ENCODE data around the gene VEPH1. TPM values are rescaled to one million over a fixed set of nuclear protein-coding genes. Genes with fewer than 3 reads are reported as not detected.

Gene VEPH1
- total and polyA plus RNA-seq, 2 experiments from 2014 or later: 36.8 to 44.0 TPM

GRCh38 chr3:157487339-157487738 lies 15.9 kb downstream of the VEPH1 start:
- Histone ChIP-seq H3K27ac (0 out of 2 replicates have a peak overlapping the region, but pooled peaks have one; percentile 5), H3K4me2 (ENCODE audit: unreplicated experiment) (peak overlapping the region; percentile 66), H3K9me3 (ENCODE audit: low read depth) (no peaks in the 10 kb centered on the region), H3K27me3 (replicated peaks; ENCODE audit: insufficient read depth) (no peaks in the 10 kb centered on the region), H3K9ac (peak overlapping the region; percentile 7), H3K4me3 (peak overlapping the region; percentile 33), H3K36me3 (ENCODE audit: low read depth) (no peaks in the 10 kb centered on the region), H2AFZ (no peak overlapping the region), H3K4me1 (ENCODE audit: insufficient read depth) (peaks cover 22% of the 10 kb centered on the region), H3K9me2 (ENCODE audit: insufficient read depth) (no peaks in the 10 kb centered on the region), H3F3A (ENCODE audit: insufficient read depth) (peaks cover 8% of the 10 kb centered on the region; the same call in 1 of the 2 replicates), H3K79me2 (ENCODE audit: insufficient read depth) (peaks cover 15% of the 10 kb centered on the region), H4K20me1 (ENCODE audit: insufficient read depth) (no peaks in the 10 kb centered on the region)
- WGBS, 2 experiments (ENCODE audit: low coverage in 1 of 2, low lambda C conversion rate in 2 of 2, missing lambda C conversion rate in 2 of 2): 38 to 44% methylated on average over 1 of the region's 1 CpG
- peak; percentile 58 for DNase-seq
- in situ Hi-C loops (cut with MboI): no loop called here
- TF ChIP-seq EZH2 (IDR thresholded peaks at IDR 0.05; ENCODE audit: insufficient read depth, poor library complexity, severe bottlenecking) (no peak), EZH2phosphoT487 (IDR thresholded peaks at IDR 0.05; ENCODE audit: insufficient read depth, low read depth) (no peak)

DNA sequence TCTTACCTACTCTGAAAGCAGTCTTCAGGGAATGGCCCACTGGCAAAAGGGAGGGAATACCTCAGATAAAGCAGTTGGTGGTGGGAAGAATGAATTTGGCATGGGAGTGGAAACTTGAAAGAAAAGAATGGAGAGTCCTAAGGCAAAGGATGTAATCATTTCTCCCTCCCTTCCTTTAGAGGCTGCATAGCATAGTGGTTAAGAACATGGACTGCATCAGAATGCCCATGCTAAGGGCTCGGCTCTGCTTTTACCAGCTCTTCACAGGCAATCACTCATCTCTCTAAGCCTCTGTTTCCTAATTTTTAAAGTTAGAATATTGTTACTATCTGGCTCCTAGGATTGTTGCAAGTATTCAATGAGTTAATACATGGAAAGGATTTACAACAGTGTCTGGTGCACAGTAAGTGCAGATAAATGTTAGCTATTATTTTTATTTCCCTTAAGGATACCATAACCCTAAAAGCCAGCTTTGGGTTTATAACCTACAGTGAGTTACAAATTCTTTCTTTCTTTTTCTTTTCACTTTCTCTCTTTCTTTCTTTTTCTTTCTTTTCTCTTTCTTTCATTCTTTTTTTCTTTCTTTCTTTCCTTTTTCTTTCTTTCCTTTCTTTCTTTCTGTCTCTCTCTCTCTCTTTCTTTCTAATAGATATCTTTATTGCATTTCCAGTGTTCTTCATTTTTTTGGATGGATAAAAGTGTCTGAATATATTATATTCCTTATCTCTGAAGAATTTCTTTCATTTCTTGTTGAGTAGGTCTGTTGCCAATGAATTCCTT lies 23.6 kb downstream of the VEPH1 start:
- in situ Hi-C loops (cut with MboI): no loop called here
- Histone ChIP-seq H3K9me2 (ENCODE audit: insufficient read depth) (no peaks in the 10 kb centered on the region), H3K27ac (no peak overlapping the region), H3F3A (ENCODE audit: insufficient read depth) (no peaks in the 10 kb centered on the region), H3K4me2 (ENCODE audit: unreplicated experiment) (no peak overlapping the region), H3K36me3 (ENCODE audit: low read depth) (peaks cover 6% of the 10 kb centered on the region; the same call in 1 of the 2 replicates), H3K79me2 (ENCODE audit: insufficient read depth) (0 out of 2 replicates have a peak, but pooled peaks cover 6% of the 10 kb centered on the region), H4K20me1 (ENCODE audit: insufficient read depth) (no peaks in the 10 kb centered on the region), H3K4me1 (ENCODE audit: insufficient read depth) (no peaks in the 10 kb centered on the region), H3K9me3 (ENCODE audit: low read depth) (no peaks in the 10 kb centered on the region), H2AFZ (no peak overlapping the region), H3K4me3 (no peak overlapping the region), H3K9ac (no peak overlapping the region), H3K27me3 (replicated peaks; ENCODE audit: insufficient read depth) (no peaks in the 10 kb centered on the region)
- no peak for TF ChIP-seq EZH2phosphoT487 (IDR thresholded peaks at IDR 0.05; ENCODE audit: insufficient read depth, low read depth)
- TF ChIP-seq EZH2 (IDR thresholded peaks at IDR 0.05; ENCODE audit: insufficient read depth, poor library complexity, severe bottlenecking): no peak
- no peak for DNase-seq
- WGBS, 2 experiments (ENCODE audit: low coverage in 1 of 2, low lambda C conversion rate in 2 of 2, missing lambda C conversion rate in 2 of 2): 58 to 85% methylated on average over 1 of the region's 1 CpG

DNA sequence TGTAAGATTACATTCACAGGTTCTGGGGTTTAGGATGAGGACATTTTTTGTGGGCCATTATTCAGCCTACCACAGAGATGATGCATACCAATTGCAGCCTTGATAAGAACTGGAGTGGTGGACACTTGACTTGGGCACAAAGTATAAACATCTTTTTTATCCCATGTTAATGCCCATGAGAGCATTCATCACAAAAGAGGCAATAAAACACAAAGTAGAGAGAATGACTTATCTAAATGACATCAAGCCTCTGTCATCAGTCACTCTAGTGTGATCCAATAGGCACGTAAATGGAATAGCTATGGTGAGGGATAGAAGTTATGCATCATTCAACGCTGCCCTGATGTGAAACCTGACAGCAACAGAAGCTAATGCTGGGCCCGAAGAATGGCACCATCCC lies 25.8 kb downstream of the VEPH1 start:
- H3K27ac ChIP-seq: no peak overlapping the region
- no peak overlapping the region for H3K4me3 ChIP-seq
- WGBS, 2 experiments (ENCODE audit: low coverage in 1 of 2, low lambda C conversion rate in 2 of 2, missing lambda C conversion rate in 2 of 2): 77 to 81% methylated on average over 3 of the region's 3 CpGs
- H4K20me1 ChIP-seq (ENCODE audit: insufficient read depth): no peaks in the 10 kb centered on the region
- in situ Hi-C loops (cut with MboI): no loop called here
- TF ChIP-seq EZH2 (IDR thresholded peaks at IDR 0.05; ENCODE audit: insufficient read depth, poor library complexity, severe bottlenecking): no peak
- TF ChIP-seq EZH2phosphoT487 (IDR thresholded peaks at IDR 0.05; ENCODE audit: insufficient read depth, low read depth): no peak
- H3K27me3 ChIP-seq (replicated peaks; ENCODE audit: insufficient read depth): no peaks in the 10 kb centered on the region
- H3K4me2 ChIP-seq (ENCODE audit: unreplicated experiment): no peak overlapping the region
- H3F3A ChIP-seq (ENCODE audit: insufficient read depth): no peaks in the 10 kb centered on the region
- 0 out of 2 replicates have a peak, but pooled peaks cover 6% of the 10 kb centered on the region for H3K79me2 ChIP-seq (ENCODE audit: insufficient read depth)
- no peak for DNase-seq
- no peaks in the 10 kb centered on the region; the same call in 1 of the 2 replicates for H3K9me2 ChIP-seq (ENCODE audit: insufficient read depth)
- H3K4me1 ChIP-seq (ENCODE audit: insufficient read depth): no peaks in the 10 kb centered on the region
- H3K9ac ChIP-seq: no peak overlapping the region
- no peak overlapping the region for H2AFZ ChIP-seq
- peaks cover 6% of the 10 kb centered on the region; the same call in 1 of the 2 replicates for H3K36me3 ChIP-seq (ENCODE audit: low read depth)
- no peaks in the 10 kb centered on the region for H3K9me3 ChIP-seq (ENCODE audit: low read depth)

DNA sequence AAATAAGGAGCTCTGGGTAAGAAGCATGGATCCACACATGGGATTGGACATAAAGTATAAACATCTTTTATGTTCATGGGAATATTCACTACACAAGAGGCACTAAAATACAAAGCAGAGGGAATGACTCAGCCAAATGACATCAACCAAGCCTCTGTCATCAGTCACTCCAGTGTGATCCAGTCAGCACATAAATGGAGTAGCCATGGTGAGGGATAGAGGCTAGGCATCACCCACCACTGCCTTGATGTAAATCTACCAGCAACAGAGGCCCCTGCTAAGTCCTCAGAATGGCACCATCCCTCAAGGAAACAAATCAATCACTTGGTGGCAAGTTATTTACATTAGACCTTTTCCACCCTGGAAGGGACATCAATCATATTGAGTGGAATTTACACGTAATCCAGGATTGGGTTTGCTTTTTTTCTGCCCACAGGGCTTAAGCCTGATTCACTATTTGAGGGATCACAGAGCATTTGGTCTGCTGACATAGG lies 27.2 kb downstream of the VEPH1 start:
- 63 to 65% methylated on average over 1 of the region's 1 CpG for WGBS, 2 experiments (ENCODE audit: low coverage in 1 of 2, low lambda C conversion rate in 2 of 2, missing lambda C conversion rate in 2 of 2)
- no peaks in the 10 kb centered on the region for H3K4me1 ChIP-seq (ENCODE audit: insufficient read depth)
- H3K9me3 ChIP-seq (ENCODE audit: low read depth): no peaks in the 10 kb centered on the region
- no peaks in the 10 kb centered on the region for H3F3A ChIP-seq (ENCODE audit: insufficient read depth)
- no peak overlapping the region for H2AFZ ChIP-seq
- peak; percentile 55 for DNase-seq
- no peaks in the 10 kb centered on the region for H4K20me1 ChIP-seq (ENCODE audit: insufficient read depth)
- no peaks in the 10 kb centered on the region; the same call in 1 of the 2 replicates for H3K9me2 ChIP-seq (ENCODE audit: insufficient read depth)
- H3K4me3 ChIP-seq: no peak overlapping the region
- no peak overlapping the region for H3K9ac ChIP-seq
- TF ChIP-seq EZH2phosphoT487 (IDR thresholded peaks at IDR 0.05; ENCODE audit: insufficient read depth, low read depth): no peak
- no peak for TF ChIP-seq EZH2 (IDR thresholded peaks at IDR 0.05; ENCODE audit: insufficient read depth, poor library complexity, severe bottlenecking)
- H3K4me2 ChIP-seq (ENCODE audit: unreplicated experiment): no peak overlapping the region
- no peaks in the 10 kb centered on the region for H3K27me3 ChIP-seq (replicated peaks; ENCODE audit: insufficient read depth)
- in situ Hi-C loops (cut with MboI): no loop called here
- 0 out of 2 replicates have a peak, but pooled peaks cover 6% of the 10 kb centered on the region for H3K79me2 ChIP-seq (ENCODE audit: insufficient read depth)
- H3K36me3 ChIP-seq (ENCODE audit: low read depth): no peaks in the 10 kb centered on the region
- H3K27ac ChIP-seq: no peak overlapping the region

All from GM23248 (cell line).